ENCODE results near the gene GABPB2.

GABPB2 gene

DNA sequence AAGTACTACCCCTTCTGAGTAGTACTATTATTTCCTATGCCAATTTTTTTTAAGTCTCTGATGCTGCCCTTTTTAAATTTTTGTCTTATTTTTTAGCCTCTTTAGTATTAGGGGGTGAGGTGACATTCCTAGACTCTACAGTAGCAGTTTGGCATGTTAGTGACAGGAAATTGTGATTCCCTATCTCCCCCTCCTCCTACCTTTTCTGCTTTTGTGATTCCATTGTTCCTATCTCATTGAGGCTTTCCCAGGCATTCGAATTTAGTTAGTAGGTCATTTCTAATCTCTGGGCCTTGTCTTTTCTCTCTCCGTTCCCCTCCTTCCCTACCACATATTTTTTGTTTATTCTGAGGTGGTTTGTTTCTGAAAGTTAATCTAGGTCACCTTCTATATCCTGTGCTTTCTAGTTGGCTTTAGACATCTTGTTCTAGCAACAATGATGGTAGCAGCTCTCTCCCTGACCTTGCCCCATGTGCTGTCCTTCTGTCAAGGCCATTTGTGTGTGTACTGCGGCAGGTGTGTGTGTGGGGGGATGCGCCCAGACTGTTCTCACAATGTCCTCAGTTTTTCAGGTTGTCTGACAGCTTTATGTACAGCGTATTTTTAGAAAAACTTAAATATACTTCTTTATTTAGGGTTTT lies 54.3 kb downstream of the GABPB2 start:
- no peak overlapping the region for H3K27ac ChIP-seq
- TF ChIP-seq, protein P1, sequence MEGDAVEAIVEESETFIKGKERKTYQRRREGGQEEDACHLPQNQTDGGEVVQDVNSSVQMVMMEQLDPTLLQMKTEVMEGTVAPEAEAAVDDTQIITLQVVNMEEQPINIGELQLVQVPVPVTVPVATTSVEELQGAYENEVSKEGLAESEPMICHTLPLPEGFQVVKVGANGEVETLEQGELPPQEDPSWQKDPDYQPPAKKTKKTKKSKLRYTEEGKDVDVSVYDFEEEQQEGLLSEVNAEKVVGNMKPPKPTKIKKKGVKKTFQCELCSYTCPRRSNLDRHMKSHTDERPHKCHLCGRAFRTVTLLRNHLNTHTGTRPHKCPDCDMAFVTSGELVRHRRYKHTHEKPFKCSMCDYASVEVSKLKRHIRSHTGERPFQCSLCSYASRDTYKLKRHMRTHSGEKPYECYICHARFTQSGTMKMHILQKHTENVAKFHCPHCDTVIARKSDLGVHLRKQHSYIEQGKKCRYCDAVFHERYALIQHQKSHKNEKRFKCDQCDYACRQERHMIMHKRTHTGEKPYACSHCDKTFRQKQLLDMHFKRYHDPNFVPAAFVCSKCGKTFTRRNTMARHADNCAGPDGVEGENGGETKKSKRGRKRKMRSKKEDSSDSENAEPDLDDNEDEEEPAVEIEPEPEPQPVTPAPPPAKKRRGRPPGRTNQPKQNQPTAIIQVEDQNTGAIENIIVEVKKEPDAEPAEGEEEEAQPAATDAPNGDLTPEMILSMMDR (conservative IDR thresholded peaks at IDR 0.05), result no peak

DNA sequence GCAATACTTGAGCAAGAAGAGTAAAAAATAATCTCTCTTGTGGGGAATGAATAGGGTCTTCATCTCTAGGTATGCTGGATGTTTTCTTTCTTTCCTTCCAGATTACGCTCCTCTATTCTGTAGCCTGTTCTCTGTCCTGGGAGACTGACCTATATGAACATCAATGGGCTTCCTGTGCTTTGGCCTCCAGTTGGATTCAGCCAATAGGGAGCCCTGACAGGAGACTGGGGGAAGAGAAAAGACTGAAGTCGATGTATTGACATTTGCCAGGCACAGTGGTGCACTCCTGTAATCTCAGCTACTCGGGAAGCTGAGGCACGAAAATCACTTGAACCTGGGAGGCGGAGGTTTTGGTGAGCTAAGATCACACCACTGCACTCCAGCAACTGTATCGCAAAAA lies 58.2 kb downstream of the GABPB2 start:
- TF ChIP-seq, protein P1 (conservative IDR thresholded peaks at IDR 0.05), result no peak
- H3K27ac ChIP-seq, result no peak overlapping the region

DNA sequence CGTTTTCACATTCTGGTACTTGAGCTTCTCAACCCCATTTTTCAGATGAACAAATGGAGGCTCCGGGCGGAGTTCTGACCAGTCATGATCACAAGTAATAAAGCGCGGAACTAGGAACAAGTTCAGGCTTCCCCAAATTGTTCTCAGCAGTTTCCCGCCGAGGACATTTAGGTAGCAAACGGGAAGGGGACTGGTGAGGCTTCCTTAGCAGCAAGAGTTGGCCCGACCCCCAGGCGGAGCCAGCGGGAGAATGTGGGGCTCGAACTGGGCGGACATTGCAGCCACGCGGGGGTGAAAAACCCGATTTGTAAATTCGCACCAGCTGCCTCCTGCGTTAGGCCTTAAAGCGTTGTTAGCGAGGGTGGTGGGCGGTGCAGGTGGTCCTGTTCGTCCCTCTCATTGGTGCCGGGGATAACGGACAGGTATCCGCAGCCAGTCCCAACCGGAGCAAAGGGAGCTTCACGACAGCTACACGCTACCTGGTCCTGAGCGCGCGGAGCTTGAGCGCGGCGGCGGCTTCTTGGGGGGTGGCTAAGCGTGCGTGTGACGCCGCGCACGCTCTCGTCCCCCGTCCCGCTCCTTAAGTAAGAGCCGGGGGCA lies 60.5 kb downstream of the GABPB2 start:
- TF ChIP-seq, protein P1 (conservative IDR thresholded peaks at IDR 0.05), result no peak
- no peak overlapping the region for H3K27ac ChIP-seq

DNA sequence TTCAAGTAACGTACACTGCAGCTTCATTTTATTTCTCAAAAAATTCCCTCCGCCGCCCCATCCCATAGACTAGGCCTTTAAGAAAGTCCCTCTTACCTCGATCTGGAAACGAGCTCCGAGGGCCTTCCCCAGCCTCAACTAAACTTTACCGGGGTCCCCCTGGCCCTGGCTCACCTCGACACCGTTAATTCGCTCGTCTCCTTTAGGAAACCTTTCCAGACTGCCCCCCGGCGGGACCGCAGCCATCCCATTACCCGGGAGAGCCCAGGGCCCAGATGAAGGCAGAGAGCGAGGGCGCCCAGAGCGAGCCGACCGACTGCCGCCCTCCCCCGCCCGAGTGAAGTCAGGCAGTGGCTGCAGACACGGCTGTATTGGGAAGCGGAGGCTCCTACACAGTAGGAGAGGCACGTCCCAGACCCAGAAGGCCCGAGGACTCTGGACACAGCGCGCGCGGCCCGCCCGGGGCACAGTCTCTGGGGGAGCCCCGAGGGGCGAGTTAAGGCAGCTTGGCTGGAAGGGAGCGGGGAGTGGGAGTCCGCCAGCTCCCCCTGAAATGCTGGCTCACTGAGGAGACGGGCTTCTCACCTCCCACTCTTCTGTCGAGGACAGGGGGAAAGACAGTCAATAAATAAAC lies 61.3 kb downstream of the GABPB2 start:
- H3K27ac ChIP-seq, result no peak overlapping the region
- TF ChIP-seq, protein P1 (conservative IDR thresholded peaks at IDR 0.05), result no peak

DNA sequence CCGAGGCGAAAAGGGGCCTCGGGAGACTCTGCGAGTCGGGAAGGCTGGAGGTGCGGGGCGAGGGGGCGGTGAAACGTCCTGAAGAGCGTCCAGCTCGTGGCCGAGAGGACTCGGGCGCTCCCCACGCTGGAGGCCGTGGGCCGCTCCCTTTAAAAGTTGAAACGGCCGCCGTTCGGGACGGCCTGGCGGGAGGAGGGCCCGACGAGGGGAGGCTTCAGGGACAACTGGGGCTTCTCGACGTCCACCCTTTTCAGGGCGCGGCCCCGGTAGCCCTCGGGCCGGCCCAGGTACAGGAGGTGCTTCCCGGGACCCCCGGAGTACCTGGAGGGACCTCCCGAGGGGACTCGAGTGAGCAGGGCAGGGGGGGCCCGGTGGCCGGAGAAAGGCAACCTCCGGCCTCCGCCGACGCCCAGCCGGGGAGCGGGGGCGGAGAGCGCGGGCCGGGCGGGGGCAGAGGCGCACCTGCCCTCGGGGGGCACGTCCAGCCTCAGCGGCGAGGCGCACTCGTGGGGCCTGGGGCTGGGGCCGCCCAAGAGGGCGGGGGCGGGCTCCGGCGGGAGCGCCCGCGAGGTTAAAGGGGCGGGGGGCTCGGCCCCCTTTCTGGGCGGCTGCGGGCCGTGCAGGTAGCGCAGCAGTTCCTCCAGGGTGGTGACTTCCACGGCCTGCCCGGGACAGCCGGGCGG lies 61.9 kb downstream of the GABPB2 start:
- no peak overlapping the region for H3K27ac ChIP-seq
- TF ChIP-seq, protein P1 (conservative IDR thresholded peaks at IDR 0.05), result no peak

DNA sequence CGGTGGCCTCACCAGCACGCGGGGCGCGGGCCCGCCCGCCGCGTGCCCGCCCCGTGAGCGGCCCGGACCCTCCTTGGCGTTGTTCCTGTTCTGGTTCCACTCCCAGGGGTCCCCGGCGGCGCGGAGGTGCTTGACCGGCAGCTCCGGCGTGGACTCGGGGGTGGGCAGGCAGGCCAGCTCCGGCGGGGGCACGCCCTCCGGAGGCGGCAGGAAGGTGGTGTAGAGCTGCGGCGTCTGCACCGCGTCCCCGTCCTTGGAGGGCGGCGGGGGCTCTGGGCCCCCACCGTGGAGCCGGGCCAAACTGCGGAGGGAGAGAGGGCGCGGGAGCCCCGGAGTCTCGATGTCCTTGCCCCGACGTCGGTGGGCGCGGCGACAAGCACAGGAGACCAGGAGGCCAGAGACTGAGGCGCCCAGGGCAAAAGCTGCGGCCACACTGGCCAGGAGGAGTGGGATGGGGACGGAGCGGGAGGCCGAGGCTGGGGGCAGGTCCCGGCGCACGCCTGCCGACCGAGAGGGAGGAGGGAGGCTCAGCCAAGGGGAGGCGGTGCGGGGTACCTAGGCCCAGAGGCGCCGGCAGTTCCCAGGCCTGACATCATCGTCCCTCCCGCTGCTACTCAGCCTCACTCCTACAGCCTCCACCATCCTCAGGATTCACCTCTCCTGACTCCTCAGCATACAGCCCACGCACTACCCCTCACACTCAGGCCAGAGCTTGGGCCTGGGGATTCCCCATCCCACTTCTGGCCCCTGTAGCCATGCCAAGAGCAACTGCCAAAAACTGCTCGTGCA lies 62.7 kb downstream of the GABPB2 start:
- H3K27ac ChIP-seq, result no peak overlapping the region
- TF ChIP-seq, protein P1 (conservative IDR thresholded peaks at IDR 0.05), result no peak
